Measurements from ENCODE around the gene TNFRSF25. TPM values are rescaled to one million over a fixed set of nuclear protein-coding genes. Genes with fewer than 3 reads are reported as not detected.

The TNFRSF25 gene
- total and polyA plus RNA-seq, 10 of the 15 experiments (the other 5 are each of a cell fraction or from before 2014, with no cell fraction given), result 0.23 to 8.6 (median 0.46) TPM; not detected in 5

DNA sequence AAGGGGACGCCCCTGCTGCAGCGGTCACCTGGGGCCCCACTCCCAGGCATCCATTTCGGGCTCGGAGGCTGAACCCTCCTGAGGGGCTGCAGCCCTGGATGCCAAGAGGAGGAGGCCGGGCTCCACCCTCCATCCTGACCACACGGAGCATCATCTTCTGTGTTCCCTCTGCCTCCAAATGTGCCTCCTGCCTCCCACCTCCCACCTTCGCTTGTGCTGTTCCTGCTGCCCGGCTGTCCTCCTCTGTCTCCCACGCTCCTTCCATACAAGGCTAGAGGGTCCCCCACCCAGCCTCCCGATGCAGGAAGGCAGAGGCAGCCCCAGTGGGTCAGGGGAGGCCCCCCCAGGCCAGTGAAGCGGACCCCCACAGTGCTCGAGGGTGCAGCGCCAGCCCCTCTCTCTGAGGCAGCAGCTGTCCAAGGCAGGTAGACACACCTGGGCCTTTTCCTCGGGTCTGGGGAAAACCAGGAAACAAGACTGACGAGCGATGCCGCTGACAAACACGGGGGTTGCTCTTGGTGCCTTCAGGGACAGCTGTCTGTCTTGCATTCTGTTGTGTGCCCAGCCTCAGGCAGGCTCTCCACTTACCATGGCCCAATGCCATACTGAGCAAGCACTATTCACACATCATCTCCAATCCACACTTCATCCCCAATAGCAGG, 42.3 kb upstream of the TNFRSF25 start:
- Histone ChIP-seq H3K9ac (ENCODE audit: control insufficient read depth, insufficient read depth, low read length) (no peak overlapping the region), H3K27me3 (replicated peaks in 1 of 2; ENCODE audit: control insufficient read depth in 2 of 2, insufficient read depth in 2 of 2, low read length in 1 of 2) (no peaks in the 10 kb centered on the region; a peak in 1 of 4 replicates), H3K4me1 (ENCODE audit: control insufficient read depth, insufficient read depth, low read length) (no peaks in the 10 kb centered on the region), H3K4me2 (ENCODE audit: control insufficient read depth, insufficient read depth) (no peak overlapping the region), H4K20me1 (ENCODE audit: control insufficient read depth, insufficient read depth) (no peaks in the 10 kb centered on the region; the same call in 1 of the 2 replicates), H3K79me2 (ENCODE audit: control insufficient read depth, insufficient read depth, low read length) (no peaks in the 10 kb centered on the region), H3K4me3 (no peak overlapping the region), H3K9me3 (replicated peaks; ENCODE audit: control insufficient read depth, insufficient read depth, low read length) (no peaks in the 10 kb centered on the region), H3K27ac (ENCODE audit: control insufficient read depth, insufficient read depth) (no peak overlapping the region), H2AFZ (ENCODE audit: control insufficient read depth, low read depth, low read length) (no peak overlapping the region), H3K36me3 (ENCODE audit: control insufficient read depth in 2 of 2, insufficient read depth in 2 of 2, low read length in 1 of 2) (no peaks in the 10 kb centered on the region)
- 38% methylated on average over 18 of the region's 18 CpGs for WGBS (ENCODE audit: insufficient coverage, insufficient replicate concordance, low lambda C conversion rate, missing lambda C conversion rate)
- intact Hi-C loops (cut with micrococcal nuclease; ENCODE audit: unreplicated experiment), result no loop called here
- FAIRE-seq, result no peak
- no peak for ATAC-seq
- in situ Hi-C loops (cut with MboI), result no loop called here
- ChIA-PET SMC1A (ENCODE audit: uncharacterized antibody, unreplicated experiment) (no interaction called here), RAD21 (ENCODE audit: unreplicated experiment) (no interaction called here), CTCF (interaction anchor here (0.6 to 1.2 kb wide), 2 partner anchors 139 to 211 kb away, joined by 3 to 4 read pairs; no protein-coding TSS in a partner anchor), POLR2A (interaction anchor here (0.6 kb wide), 1 partner anchor 96 kb away, joined by 4 read pairs; no protein-coding TSS in a partner anchor)
- no peak for DNase-seq (ENCODE audit: low read depth, low spot score)
- BruUV-seq (replicated peaks), result no TSS peak
- no peak for TF ChIP-seq KDM1A (IDR thresholded peaks at IDR 0.05; ENCODE audit: borderline replicate concordance)
- TF ChIP-seq NRF1 (conservative IDR thresholded peaks at IDR 0.05; ENCODE audit: low read depth, low read length), result no peak
- TF ChIP-seq ASH2L (IDR thresholded peaks at IDR 0.05; ENCODE audit: borderline replicate concordance, low read depth), result no peak
- no peak for TF ChIP-seq MLLT1 (IDR thresholded peaks at IDR 0.05)
- no peak for TF ChIP-seq NBN (IDR thresholded peaks at IDR 0.05)
- no peak for TF ChIP-seq LARP7 (IDR thresholded peaks at IDR 0.05)
- TF ChIP-seq CUX1 (IDR thresholded peaks at IDR 0.05; ENCODE audit: insufficient replicate concordance, low read depth, low read length), result no peak
- no peak for TF ChIP-seq SIX5 (IDR thresholded peaks at IDR 0.05; ENCODE audit: low read depth, low read length, severe bottlenecking)
- no peak for TF ChIP-seq USF2 (IDR thresholded peaks at IDR 0.05; ENCODE audit: borderline replicate concordance, low read depth, low read length)
- no peak for TF ChIP-seq TBL1XR1 (IDR thresholded peaks at IDR 0.05; ENCODE audit: low read depth, low read length)
- TF ChIP-seq CEBPZ (IDR thresholded peaks at IDR 0.05; ENCODE audit: low read depth, low read length), result no peak
